OCI-LY7 (cell line): ENCODE results near the gene FAM135A. TPM values are rescaled to one million over a fixed set of nuclear protein-coding genes. Genes with fewer than 3 reads are reported as not detected.

Source experiments
- BruUV-seq: library from RNA; stranded (reverse); fragments of 400-500 nt; replicated peaks from 2 replicates; lab custom pipeline; 2021; lab: Mats Ljungman, UMichigan
- CTCF ChIA-PET: fragments of 300-600 bp; sonication (Branson Sonifier 250); formaldehyde crosslinking; loops from one replicate; lab custom pipeline; 2022; ENCODE audit warnings: antibody characterized with exemption; ENCODE audit not compliant: unreplicated experiment; lab: Charles Lee
- POLR2A ChIA-PET: fragments of 300-600 bp; sonication (Branson Sonifier 250); formaldehyde crosslinking; loops from one replicate; lab custom pipeline; 2022; ENCODE audit warnings: antibody characterized with exemption; lab: Charles Lee
- DNase-seq: peaks from one replicate; pipeline ENCODE4 v3.0.0-alpha.2; 2015; ENCODE audit warnings: low spot score
- H2AFZ ChIP-seq: fragments of 200-600 bp; sonication (generic), shearing (Covaris generic); 2 replicates; pipeline ENCODE4 v1.6.1; 2014; ENCODE audit warnings: mild to moderate bottlenecking, antibody characterized with exemption, low read length, moderate library complexity
- H3K27ac ChIP-seq: fragments of 200-600 bp; sonication (generic); 2 replicates; pipeline ENCODE4 v1.5.1; 2014; ENCODE audit warnings: mixed run types, low read depth, mild to moderate bottlenecking, moderate library complexity, low read length, inconsistent platforms; ENCODE audit not compliant: poor library complexity, severe bottlenecking
- H3K36me3 ChIP-seq: fragments of 200-600 bp; sonication (generic); 2 replicates; pipeline ENCODE4 v1.6.1; 2014; ENCODE audit warnings: mild to moderate bottlenecking, antibody characterized with exemption, low read length, moderate library complexity, mixed read lengths; ENCODE audit not compliant: insufficient read depth
- H3K4me1 ChIP-seq: fragments of 200-600 bp; sonication (generic); 2 replicates; pipeline ENCODE4 v1.5.1; 2014; ENCODE audit warnings: mild to moderate bottlenecking, low read length; ENCODE audit not compliant: insufficient read depth, poor library complexity, severe bottlenecking
- H3K4me2 ChIP-seq: fragments of 200-600 bp; sonication (generic); 2 replicates; pipeline ENCODE4 v1.6.1; 2014; ENCODE audit warnings: mild to moderate bottlenecking, low read length
- H3K4me3 ChIP-seq: fragments of 200-600 bp; sonication (generic); 2 replicates; pipeline ENCODE4 v1.5.1; 2014; ENCODE audit warnings: mild to moderate bottlenecking, low read depth, low read length; ENCODE audit not compliant: poor library complexity, severe bottlenecking
- H3K79me2 ChIP-seq: fragments of 200-600 bp; sonication (generic); 2 replicates; pipeline ENCODE4 v1.6.1; 2016; ENCODE audit warnings: low read depth, mild to moderate bottlenecking, low read length, moderate library complexity, mixed read lengths; ENCODE audit not compliant: insufficient read depth
- H3K9me2 ChIP-seq: fragments of 200-600 bp; sonication (generic); 2 replicates; pipeline ENCODE4 v1.6.1; 2016; ENCODE audit warnings: mild to moderate bottlenecking, low read length, mixed read lengths; ENCODE audit not compliant: insufficient read depth
- H3K9me3 ChIP-seq: fragments of 200-600 bp; sonication (generic); 2 replicates; pipeline ENCODE4 v1.6.1; 2014; ENCODE audit warnings: mild to moderate bottlenecking, mixed run types, low read length, mixed read lengths
- H4K20me1 ChIP-seq: fragments of 200-600 bp; sonication (generic); 2 replicates; pipeline ENCODE4 v1.6.1; 2014; ENCODE audit warnings: mild to moderate bottlenecking, antibody characterized with exemption, low read length, moderate library complexity, mixed read lengths; ENCODE audit not compliant: insufficient read depth
- CTCF ChIP-seq: fragments of 200-600 bp; sonication (generic); conservative IDR thresholded peaks from 2 replicates; pipeline ENCODE4 v1.5.1; 2014; ENCODE audit warnings: mild to moderate bottlenecking, antibody characterized with exemption, low read length, moderate library complexity, mixed read lengths
- EZH2phosphoT487 ChIP-seq: fragments of 200-600 bp; sonication (generic); IDR thresholded peaks from 2 replicates; pipeline ENCODE4 v1.6.1; 2018; ENCODE audit warnings: low read depth, borderline replicate concordance, mild to moderate bottlenecking, mixed run types, antibody characterized with exemption, low read length, moderate library complexity, mixed read lengths
- intact Hi-C: fragments of 100-400 bp; cut with micrococcal nuclease; formaldehyde crosslinking; loops from one replicate; pipeline ENCODE4 v1.10.0; 2022; ENCODE audit not compliant: unreplicated experiment
- total RNA-seq, 2 experiments: library from RNA; depleted of rRNA in 1 of 2; stranded (reverse); fragments of >200 nt in 1 of 2; shearing (Covaris generic) in 1 of 2; gene quantifications; 2 replicates each; pipeline ENCODE4 v1.2.3, GENCODE V29; 2014 to 2022

Gene FAM135A
- total RNA-seq, 2 experiments from 2014 or later, result 35.5 to 66.2 TPM

- H3K4me2 ChIP-seq, result no peak overlapping the region
- H3K9me3 ChIP-seq, result no peaks in the 10 kb centered on the region
- H3K36me3 ChIP-seq, result no peaks in the 10 kb centered on the region
- TF ChIP-seq EZH2phosphoT487, result no peak
- TF ChIP-seq CTCF, result no peak
- no peaks in the 10 kb centered on the region for H3K79me2 ChIP-seq
- no peaks in the 10 kb centered on the region for H3K9me2 ChIP-seq
- no TSS peak for BruUV-seq
- H2AFZ ChIP-seq, result no peak overlapping the region
- no peaks in the 10 kb centered on the region for H4K20me1 ChIP-seq
- H3K27ac ChIP-seq, result no peak overlapping the region
- H3K4me1 ChIP-seq, result no peaks in the 10 kb centered on the region
- no peak overlapping the region for H3K4me3 ChIP-seq
- intact Hi-C loops, result no loop called here
- ChIA-PET POLR2A (no interaction called here), CTCF (interaction anchor here (0.9 kb wide), 1 partner anchor 346 kb away, joined by 3 read pairs; no protein-coding TSS in a partner anchor)
- no peak for DNase-seq
Observed at GRCh38 chr6:70380252-70380651, 33.1 kb upstream of the FAM135A start.

GRCh38 chr6:70380771-70381416 lies 32.4 kb upstream of the FAM135A start:
- Histone ChIP-seq H3K4me2 (no peak overlapping the region), H3K36me3 (no peaks in the 10 kb centered on the region), H3K79me2 (no peaks in the 10 kb centered on the region), H3K4me3 (no peak overlapping the region), H3K27ac (no peak overlapping the region), H2AFZ (no peak overlapping the region), H3K4me1 (no peaks in the 10 kb centered on the region), H3K9me2 (no peaks in the 10 kb centered on the region), H3K9me3 (no peaks in the 10 kb centered on the region), H4K20me1 (no peaks in the 10 kb centered on the region)
- CTCF ChIA-PET, result no interaction called here
- no peak for DNase-seq
- no TSS peak for BruUV-seq
- POLR2A ChIA-PET, result no interaction called here
- no peak for TF ChIP-seq CTCF
- no peak for TF ChIP-seq EZH2phosphoT487
- intact Hi-C loops, result no loop called here

- intact Hi-C loops, result no loop called here
- Histone ChIP-seq H2AFZ (no peak overlapping the region), H3K9me2 (no peaks in the 10 kb centered on the region), H3K36me3 (no peaks in the 10 kb centered on the region), H3K4me1 (no peaks in the 10 kb centered on the region), H3K9me3 (no peaks in the 10 kb centered on the region), H3K27ac (no peak overlapping the region), H3K4me2 (no peak overlapping the region), H4K20me1 (no peaks in the 10 kb centered on the region), H3K79me2 (no peaks in the 10 kb centered on the region), H3K4me3 (no peak overlapping the region)
- TF ChIP-seq EZH2phosphoT487 (no peak), CTCF (no peak)
- no TSS peak for BruUV-seq
- ChIA-PET CTCF (no interaction called here), POLR2A (no interaction called here)
- no peak for DNase-seq
Observed at GRCh38 chr6:70381417-70381782, 31.9 kb upstream of the FAM135A start.
